ENCODE results near the gene DGCR2.
"Not testable (repeated sequence)": the region's sequence is repeated elsewhere in the genome, so short reads cannot be mapped to it uniquely, and the experiment has no call there.

The DGCR2 gene

DNA sequence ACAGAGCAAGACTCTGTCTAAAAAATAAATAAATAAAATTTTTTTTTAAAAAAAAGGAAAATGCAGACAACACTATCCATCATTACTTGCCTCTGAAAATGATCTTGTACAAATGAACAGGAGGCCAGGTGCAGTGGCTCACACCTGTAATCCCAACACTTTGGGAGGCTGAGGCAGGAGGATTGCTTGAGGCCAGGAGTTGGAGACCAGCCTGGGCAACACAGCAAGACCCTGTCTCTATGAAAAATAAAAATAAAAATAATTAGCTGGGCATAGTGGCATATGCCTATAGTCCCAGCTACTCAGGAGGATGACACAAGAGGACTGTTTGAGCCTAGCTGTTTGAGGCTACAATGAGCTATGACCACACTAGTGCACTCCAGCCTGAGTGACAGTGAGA lies 49.4 kb downstream of the DGCR2 start:
- not testable (repeated sequence) for DNase-seq

GRCh38 chr22:19070397-19071169 lies 51.6 kb downstream of the DGCR2 start:
- no peak for DNase-seq

- no peak for DNase-seq
These were observed 52.8 kb downstream of the DGCR2 start for GRCh38 chr22:19069451-19069850.

GRCh38 chr22:19068784-19069271 lies 53.4 kb downstream of the DGCR2 start:
- DNase-seq, result no peak

- DNase-seq, result no peak
These were observed 54.4 kb downstream of the DGCR2 start for GRCh38 chr22:19067696-19068348.

- DNase-seq, result no peak
These were observed 55.5 kb downstream of the DGCR2 start for GRCh38 chr22:19066531-19067271.

GRCh38 chr22:19065929-19066328 lies 56.3 kb downstream of the DGCR2 start:
- no peak for DNase-seq

DNA sequence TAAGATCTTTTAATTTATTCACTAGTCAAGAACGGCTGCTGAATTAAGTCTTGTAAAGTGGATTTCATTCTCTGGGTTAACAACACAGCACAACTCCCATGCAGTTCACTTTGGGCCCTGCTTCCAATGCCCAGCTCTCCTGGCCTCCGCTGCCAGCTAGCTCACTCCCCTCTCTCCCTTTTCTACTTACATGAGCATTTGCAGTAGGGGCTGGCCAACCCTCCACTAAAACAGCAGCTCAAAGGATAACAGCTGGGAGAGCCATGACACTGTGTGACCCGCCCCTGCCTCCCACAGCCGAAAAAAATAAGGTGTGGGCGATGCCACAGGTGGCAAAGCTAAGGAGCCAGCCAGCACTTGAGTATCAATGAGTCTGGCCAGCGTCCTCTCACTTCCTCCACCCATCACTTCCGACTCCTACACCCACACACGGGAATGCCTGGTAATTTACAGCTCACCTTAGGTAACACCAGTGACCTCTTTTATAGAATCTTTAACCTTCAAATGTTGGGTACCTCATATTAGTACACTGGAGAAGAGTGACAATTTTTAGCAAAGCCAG lies 56.8 kb downstream of the DGCR2 start:
- no peak for DNase-seq

GRCh38 chr22:19064354-19065054 lies 57.7 kb downstream of the DGCR2 start:
- no peak for DNase-seq

GRCh38 chr22:19063581-19064353 lies 58.4 kb downstream of the DGCR2 start:
- DNase-seq, result no peak

DNA sequence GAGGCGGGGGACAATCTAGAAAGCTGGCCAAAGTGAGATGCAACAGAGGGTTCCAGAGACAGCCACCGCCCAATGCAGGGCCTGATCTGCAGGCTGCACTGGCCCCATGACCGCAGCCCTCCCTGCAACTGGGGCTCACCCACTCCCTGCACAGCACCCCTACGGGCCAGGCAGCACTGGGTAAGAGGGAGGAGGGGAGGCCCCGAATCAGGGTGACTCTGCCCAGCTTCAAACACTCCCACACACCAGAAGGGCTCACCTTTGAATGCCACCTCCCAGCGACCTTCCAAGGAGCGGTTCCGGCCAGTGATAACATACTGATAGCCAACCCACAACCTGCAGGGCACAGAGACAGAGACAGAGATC lies 59.3 kb downstream of the DGCR2 start:
- no peak for DNase-seq

- peak; percentile 35 for DNase-seq
These were observed 59.9 kb downstream of the DGCR2 start for GRCh38 chr22:19062139-19062942.

- DNase-seq, result no peak
These were observed 60.6 kb downstream of the DGCR2 start for GRCh38 chr22:19061471-19062138.

GRCh38 chr22:19060356-19061009 lies 61.7 kb downstream of the DGCR2 start:
- DNase-seq, result no peak

DNA sequence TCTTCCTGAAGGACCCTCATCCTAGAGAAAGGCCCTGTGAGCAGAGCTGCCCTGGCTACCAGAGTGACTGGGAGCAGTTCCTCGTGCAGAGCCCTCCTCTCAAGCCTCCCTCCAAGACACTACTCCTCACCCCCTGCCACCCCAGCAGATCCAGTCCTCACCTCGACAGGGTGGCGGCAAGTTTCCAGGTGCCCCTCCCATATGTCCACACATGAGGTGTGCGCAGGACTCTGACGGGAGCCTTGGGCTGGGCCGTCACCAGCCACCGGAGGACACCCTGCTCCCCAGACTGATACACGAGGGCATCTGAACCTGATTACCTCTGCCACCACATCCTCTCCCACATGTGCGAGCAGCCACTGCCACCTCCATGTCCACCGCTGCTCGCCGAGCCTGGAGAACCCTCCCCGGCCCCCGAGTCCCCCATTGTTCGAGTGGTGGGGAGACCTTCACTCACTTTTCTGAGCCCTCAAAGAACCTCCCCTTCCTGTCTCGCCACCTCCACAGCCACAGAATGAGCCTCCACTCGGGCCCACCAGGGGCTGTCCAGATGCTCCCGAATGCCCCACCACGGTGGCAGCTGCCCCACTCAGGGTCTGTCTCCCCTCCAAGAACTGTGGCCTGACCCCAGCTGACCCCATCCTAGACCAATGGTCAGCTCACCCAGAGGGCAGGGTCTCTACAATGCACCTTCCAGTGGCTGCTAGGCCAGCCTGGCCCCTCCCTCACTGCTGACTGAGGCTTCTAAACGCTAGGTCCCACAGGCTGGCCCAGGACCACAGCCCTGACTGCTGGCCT lies 62.5 kb downstream of the DGCR2 start:
- DNase-seq, result no peak

DNA sequence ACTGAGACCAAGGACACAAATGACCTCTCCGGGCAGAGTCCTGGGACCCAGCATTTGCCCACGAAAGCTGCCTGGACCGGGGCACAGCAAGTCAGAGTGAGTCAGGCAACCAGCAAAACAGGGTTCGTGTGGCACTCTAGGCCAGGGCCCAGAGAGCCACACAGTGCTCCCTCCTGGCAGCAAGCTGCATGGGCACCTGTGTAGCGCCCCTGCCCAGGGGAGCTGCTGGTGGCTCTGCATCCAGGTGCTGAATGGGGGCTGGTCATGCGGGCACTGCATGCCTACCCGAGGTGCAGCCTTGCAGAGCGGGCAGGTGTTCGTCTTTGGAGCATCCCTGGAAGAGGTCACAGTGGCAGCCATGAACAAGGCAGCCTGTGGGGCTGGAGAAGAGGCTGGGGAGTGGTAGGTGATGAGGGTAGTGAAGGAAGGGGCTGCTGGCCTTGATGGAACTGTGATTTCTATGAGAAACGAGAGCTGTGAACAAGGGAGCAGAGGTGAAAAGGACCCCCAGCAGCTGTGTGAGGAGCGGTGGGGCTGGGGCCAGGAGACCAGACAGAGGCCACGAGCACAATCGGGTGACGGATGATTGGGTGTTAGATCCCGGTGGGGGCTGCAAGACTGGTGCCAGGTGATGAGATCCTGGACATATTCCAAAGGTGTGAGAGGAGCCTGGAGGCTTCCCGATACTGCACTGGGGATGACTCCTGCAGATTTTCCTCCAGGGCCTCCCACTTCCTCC lies 63.3 kb downstream of the DGCR2 start:
- no peak for DNase-seq

DNA sequence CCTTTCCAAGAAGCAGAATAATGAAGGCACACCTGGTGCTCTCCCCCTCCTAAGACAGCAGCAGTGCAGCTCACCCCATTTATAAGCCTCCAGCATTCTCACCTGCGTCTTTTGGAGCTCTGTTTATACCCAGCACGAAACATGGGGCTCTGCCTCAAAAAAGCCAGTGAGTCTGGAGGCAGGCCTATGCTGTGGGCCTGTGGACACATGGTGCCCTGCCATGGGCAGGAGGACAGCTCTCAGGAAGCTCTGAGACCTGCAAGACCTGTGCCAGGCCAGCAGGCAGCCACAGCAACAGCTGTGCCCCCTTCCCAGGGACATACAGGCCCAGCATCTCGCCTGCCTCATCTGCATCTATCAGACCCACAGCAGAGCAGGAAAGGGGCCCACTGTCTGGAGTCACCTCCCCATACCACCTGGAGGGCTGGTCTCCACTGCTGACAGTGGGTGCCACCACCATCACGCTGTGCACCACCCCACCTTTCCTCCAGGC lies 64.2 kb downstream of the DGCR2 start:
- no peak for DNase-seq

DNA sequence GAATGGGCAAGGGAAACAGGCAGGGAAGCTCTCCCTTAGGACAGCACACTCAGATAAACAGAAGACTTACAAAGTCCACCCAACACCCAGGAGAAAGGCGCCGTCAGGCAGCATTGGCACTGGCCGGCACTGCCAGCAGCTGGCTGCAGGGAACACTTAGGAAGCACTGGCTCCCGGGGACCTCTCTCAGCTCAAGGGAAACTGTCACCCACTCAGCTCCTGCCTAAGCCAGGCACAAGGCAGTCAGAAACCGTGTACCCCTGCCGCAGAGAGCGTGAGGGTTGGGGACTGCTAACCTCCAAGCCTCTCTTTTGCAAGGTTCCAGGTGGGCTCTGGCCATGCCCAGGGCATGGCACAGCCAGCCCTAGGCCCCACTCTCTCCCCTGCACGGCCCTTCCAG lies 64.7 kb downstream of the DGCR2 start:
- DNase-seq, result no peak

Data from NCI-H82 (cell line).